NCI-H524 (cell line): ENCODE data around the gene ZNF8.
"Not testable (repeated sequence)": the region's sequence is repeated elsewhere in the genome, so short reads cannot be mapped to it uniquely, and the experiment has no call there.

Experiments
- DNase-seq, 2 experiments: peaks; one replicate each; lab custom pipeline; 2025; lab: John Stamatoyannopoulos, UW

Gene ZNF8

GRCh38 chr19:58336216-58336615, 57.5 kb downstream of the ZNF8 start:
- DNase-seq: no peak

GRCh38 chr19:58336820-58337219, 58.1 kb downstream of the ZNF8 start:
- DNase-seq: no peak

- DNase-seq: no peak
These were observed 59.6 kb downstream of the ZNF8 start for GRCh38 chr19:58338336-58338735.

DNA sequence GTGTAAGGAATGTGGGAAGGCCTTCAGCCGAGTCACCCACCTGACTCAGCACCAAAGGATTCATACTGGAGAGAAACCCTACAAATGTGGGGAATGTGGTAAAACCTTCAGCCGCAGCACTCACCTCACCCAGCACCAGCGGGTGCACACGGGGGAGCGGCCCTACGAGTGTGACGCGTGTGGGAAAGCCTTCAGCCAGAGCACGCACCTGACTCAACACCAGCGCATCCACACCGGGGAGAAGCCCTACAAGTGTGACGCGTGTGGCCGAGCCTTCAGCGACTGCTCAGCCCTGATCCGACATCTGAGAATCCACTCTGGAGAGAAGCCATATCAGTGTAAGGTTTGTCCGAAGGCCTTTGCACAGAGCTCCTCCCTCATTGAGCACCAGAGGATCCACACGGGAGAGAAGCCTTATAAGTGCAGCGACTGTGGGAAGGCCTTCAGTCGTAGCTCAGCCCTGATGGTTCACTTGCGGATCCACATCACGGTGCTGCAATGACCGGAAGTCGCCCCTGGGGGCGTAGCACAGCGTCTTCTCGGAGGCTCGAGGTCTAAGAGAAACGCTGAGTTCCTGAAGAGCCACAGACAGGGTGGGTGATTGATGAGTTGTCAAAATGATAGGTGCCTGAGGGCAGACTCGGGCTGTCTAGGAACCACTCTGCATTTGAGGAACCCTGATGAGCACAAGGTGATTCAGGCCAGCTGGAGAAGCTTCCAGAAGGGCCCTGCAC, 60.2 kb downstream of the ZNF8 start:
- DNase-seq: no peak

DNA sequence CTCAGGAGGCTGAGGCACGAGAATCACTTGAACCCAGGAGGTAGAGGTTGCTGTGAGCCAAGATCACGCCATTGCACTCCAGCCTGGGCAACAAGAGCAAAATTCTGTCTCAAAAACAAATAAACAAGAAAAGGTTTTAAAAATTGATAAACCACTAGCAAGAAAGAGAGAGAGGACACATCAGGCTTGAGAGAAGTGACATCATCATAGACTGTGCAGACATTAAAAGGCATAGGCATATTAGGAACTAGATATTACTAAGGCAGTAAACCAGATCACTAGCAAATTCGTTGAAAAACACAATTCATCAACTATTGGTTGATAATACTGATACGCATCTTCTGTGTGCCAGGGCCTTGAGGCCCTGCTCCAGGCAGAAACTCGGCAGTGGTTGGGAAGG, 66.8 kb downstream of the ZNF8 start:
- no peak for DNase-seq

DNA sequence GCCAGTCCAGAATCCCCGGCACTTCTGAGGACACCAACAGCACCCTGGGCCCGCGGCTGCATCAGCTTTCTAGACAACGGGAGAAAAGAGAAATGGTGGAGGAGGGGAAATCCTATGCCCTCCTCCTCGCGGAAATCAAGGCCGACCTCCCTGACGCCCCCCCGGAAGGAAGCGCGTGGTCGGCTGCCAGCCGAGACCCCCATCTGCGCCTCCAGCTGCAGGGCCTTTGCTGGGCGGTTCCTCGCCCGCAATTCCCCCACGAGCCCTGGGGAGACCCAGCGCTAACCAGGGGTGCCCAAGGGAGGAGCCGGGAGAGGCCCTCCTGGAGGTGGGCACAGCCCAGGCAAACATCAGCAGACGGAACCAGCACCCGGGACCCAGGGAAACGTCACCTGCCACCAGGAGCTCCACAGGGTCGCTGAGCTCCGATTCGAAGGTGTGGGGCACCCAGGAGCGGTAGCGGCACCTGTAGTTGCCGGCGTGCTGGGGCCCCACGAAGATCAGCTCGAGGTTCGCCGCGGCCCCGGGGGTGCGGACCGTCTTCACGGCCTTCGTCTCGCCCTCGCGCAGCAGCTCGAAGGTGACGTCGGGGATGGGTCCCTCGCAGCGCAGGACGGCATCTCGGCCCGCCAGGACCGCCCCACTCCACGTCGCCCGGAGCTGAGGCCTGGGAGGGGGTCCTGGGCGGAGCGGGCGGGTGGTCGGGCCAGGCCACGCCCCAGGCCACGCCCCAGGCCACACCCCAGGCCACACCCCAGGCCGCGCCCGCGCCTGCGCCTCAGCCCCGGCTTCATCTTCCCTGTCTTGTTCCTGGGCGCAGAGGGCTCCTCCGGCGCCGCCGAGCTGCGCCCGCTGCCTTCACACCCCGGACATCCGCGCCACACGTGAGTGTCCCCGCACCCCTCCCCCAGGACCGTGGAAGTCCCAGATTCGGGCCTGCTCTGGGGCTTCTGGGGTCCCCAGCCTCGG, 68.5 kb downstream of the ZNF8 start:
- peak; percentile 75 to 81 for DNase-seq

DNA sequence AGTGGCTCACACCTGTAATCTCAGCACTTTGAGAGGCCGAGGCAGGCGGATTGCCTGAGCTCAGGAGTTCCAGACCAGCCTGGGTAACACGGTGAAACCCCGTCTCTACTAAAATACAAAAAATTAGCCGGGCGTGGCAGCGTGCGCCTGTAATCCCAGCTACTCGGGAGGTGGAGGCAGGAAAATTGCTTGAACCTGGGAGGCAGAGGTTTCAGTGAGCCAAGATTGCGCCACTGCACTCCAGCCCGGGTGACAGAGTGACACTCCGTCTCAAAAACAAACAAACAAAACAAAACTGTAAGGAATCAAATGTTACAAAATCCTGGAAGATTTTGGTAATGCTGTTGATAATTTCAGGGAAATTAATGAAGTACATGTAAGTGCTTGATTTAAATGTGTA, 69.3 kb downstream of the ZNF8 start:
- DNase-seq: not testable (repeated sequence)

- DNase-seq: no peak
These were observed 70.8 kb downstream of the ZNF8 start for GRCh38 chr19:58349590-58349989.

DNA sequence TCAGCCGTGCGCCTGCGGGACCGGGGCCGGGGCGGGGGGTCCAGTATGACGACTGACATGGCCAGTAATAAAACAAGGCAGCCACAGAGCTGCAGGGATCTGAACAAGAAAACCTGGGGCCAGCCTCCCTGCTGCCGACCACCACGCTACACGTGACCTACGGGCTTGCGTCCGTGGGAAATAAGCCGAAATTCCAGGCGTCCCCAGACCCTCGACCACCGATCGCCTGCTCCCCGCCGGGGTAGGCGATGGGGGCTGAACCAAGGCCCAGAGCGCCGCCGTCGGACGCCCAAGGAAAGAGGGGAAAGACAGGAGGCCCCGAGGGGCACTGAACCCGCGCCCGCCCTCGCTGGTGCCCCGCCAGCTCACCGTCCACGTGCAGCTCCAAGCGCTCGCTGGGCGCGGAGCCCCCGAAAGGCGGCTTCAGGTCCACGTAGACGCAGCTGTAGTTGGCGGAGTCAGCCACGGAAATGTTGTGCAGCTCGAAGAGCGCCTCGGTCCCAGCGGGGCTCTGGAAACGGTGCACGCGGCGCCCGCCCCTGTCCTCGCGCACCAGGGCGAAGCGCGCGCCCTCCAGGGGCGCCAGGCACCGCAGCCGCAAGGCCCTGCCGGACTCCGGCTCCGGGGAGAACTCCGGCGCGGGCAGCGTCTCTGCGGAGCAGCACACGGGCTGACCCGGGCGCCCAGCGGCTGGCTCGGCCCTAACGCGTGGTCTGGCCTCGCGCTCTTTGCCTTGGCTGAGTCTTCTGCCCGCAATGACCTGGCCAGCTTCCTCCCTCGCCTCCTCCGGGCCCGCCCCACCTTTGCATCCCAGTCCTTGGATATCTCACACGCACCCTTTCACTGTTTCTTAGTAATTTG, 71.5 kb downstream of the ZNF8 start:
- DNase-seq: no peak

GRCh38 chr19:58350871-58351557, 72.3 kb downstream of the ZNF8 start:
- DNase-seq: no peak

- no peak for DNase-seq
These were observed 72.8 kb downstream of the ZNF8 start for GRCh38 chr19:58351558-58351878.

- no peak for DNase-seq
These were observed 73.4 kb downstream of the ZNF8 start for GRCh38 chr19:58351990-58352755.
